GM12878 (cell line): ENCODE data around the gene LIN7B. TPM values are rescaled to one million over a fixed set of nuclear protein-coding genes. Genes with fewer than 3 reads are reported as not detected.

Experiments used
- BACH1 ChIP-seq: fragments of 450-650 bp; IDR thresholded peaks from 2 replicates; pipeline ENCODE4 v1.6.1; 2017; ENCODE audit warnings: mild to moderate bottlenecking, borderline replicate concordance
- BHLHE40 ChIP-seq, 2 experiments: fragments of 450-650 bp in 1 of 2; IDR thresholded peaks; 2 replicates each; pipeline ENCODE4 v1.6.1; 2011 to 2017; ENCODE audit warnings: low read depth in 2 of 2, borderline replicate concordance in 1 of 2, improper control_type of control experiment in 1 of 2, low read length in 1 of 2, mild to moderate bottlenecking in 1 of 2
- KLF5 ChIP-seq: fragments of 450-650 bp; IDR thresholded peaks from 2 replicates; pipeline ENCODE4 v1.6.1; 2014; ENCODE audit warnings: mild to moderate bottlenecking; ENCODE audit not compliant: partially characterized antibody
- MTA3 ChIP-seq: IDR thresholded peaks from 2 replicates; pipeline ENCODE4 v1.6.1; 2012; ENCODE audit warnings: low read length, inconsistent platforms, borderline replicate concordance
- NRF1 ChIP-seq: conservative IDR thresholded peaks from 2 replicates; pipeline ENCODE4 v1.6.1; 2011; ENCODE audit warnings: mild to moderate bottlenecking, low read depth, low read length, improper control_type of control experiment
- POLR2A ChIP-seq: IDR thresholded peaks from 2 replicates; pipeline ENCODE4 v1.6.1; 2011; ENCODE audit warnings: low read depth, mild to moderate bottlenecking, low read length
- RFX5 ChIP-seq: IDR thresholded peaks from 2 replicates; pipeline ENCODE4 v1.6.1; 2011; ENCODE audit warnings: low read depth, low read length, improper control_type of control experiment
- SMARCA5 ChIP-seq: fragments of 450-650 bp; IDR thresholded peaks from 2 replicates; pipeline ENCODE4 v1.6.1; 2017; ENCODE audit warnings: mild to moderate bottlenecking
- SP1 ChIP-seq: IDR thresholded peaks from one replicate; pipeline ENCODE4 v1.6.1; 2011; ENCODE audit warnings: low read depth, low read length
- SRF ChIP-seq, 2 experiments: IDR thresholded peaks; 2 replicates each; pipeline ENCODE4 v1.6.1; 2011; ENCODE audit warnings: low read depth in 2 of 2, low read length in 2 of 2, mild to moderate bottlenecking in 1 of 2, moderate library complexity in 1 of 2
- TCF12 ChIP-seq: IDR thresholded peaks from 2 replicates; pipeline ENCODE4 v1.6.1; 2011; ENCODE audit warnings: low read depth, mild to moderate bottlenecking, low read length
- YY1 ChIP-seq: IDR thresholded peaks from 2 replicates; pipeline ENCODE4 v1.6.1; 2011; ENCODE audit warnings: low read depth, mild to moderate bottlenecking, low read length
- ZNF217 ChIP-seq: fragments of 450-650 bp; IDR thresholded peaks from 2 replicates; pipeline ENCODE4 v1.6.1; 2017; ENCODE audit warnings: antibody characterized with exemption, mild to moderate bottlenecking
- ZZZ3 ChIP-seq: IDR thresholded peaks from 2 replicates; pipeline ENCODE4 v1.6.1; 2011; ENCODE audit warnings: low read depth; ENCODE audit not compliant: control insufficient read depth, insufficient read length
- polyA plus RNA-seq, 11 experiments: library from polyadenylated mRNA; depleted of rRNA in 4 of 11; unstranded in 6 of 11; stranded (reverse) in 5 of 11; fragments of >200 nt; fragmentation: Nextera tagmentation in 4 of 11; fragmentation: Illumina TruSeq in 1 of 11; extraction: Ambion mirVana in 4 of 11; extraction: Trizol in 1 of 11; gene quantifications; 1 replicate in 1 of 11; 2 replicates in 10 of 11; pipeline versions ENCODE4 v1.2.1 to v1.2.3, GENCODE V29; 2011 to 2016; ENCODE audit warnings: inconsistent platforms in 2 of 11, missing spikeins in 2 of 11, low read depth in 1 of 11
- total RNA-seq, 4 experiments: library from RNA; depleted of rRNA in 3 of 4; stranded (reverse); fragments of >200 nt in 3 of 4; fragmentation: Illumina TruSeq in 1 of 4; extraction: Trizol in 1 of 4; gene quantifications; 2 replicates each; pipeline versions ENCODE4 v1.2.1 to v1.2.3, GENCODE V29; 2013 to 2021
- TF ChIP-seq, protein P1 (sequence below): fragments of 450-650 bp; IDR thresholded peaks from 2 replicates; pipeline ENCODE4 v1.6.1; 2017; ENCODE audit warnings: antibody characterized with exemption, mild to moderate bottlenecking, moderate library complexity
- TF ChIP-seq, protein P2 (sequence below): IDR thresholded peaks from 2 replicates; pipeline ENCODE4 v1.6.1; 2012; ENCODE audit warnings: low read depth, low read length, improper control_type of control experiment
- TF ChIP-seq, protein P3 (sequence below): IDR thresholded peaks from 2 replicates; pipeline ENCODE4 v1.6.1; 2012; ENCODE audit warnings: low read depth, low read length, improper control_type of control experiment
- TF ChIP-seq, protein P4 (sequence below), 3 experiments: IDR thresholded peaks in 2 of 3; conservative IDR thresholded peaks in 1 of 3; 2 replicates each; pipeline ENCODE4 v1.5.1; 2011; ENCODE audit warnings: low read depth in 3 of 3, low read length in 3 of 3, mild to moderate bottlenecking in 3 of 3, control low read depth in 2 of 3, moderate library complexity in 2 of 3, inconsistent platforms in 1 of 3, mixed read lengths in 1 of 3; ENCODE audit not compliant: control insufficient read depth in 2 of 3, insufficient read depth in 1 of 3; ENCODE audit errors: extremely low read depth in 1 of 3
- TF ChIP-seq, protein P5 (sequence below): IDR thresholded peaks from 2 replicates; pipeline ENCODE4 v1.6.1; 2012; ENCODE audit warnings: low read length, inconsistent platforms

Gene LIN7B
- total and polyA plus RNA-seq, 10 of the 15 experiments (the other 5 are each of a cell fraction or from before 2014, with no cell fraction given): 0.15 to 3.5 (median 1.6) TPM; not detected in 2

DNA sequence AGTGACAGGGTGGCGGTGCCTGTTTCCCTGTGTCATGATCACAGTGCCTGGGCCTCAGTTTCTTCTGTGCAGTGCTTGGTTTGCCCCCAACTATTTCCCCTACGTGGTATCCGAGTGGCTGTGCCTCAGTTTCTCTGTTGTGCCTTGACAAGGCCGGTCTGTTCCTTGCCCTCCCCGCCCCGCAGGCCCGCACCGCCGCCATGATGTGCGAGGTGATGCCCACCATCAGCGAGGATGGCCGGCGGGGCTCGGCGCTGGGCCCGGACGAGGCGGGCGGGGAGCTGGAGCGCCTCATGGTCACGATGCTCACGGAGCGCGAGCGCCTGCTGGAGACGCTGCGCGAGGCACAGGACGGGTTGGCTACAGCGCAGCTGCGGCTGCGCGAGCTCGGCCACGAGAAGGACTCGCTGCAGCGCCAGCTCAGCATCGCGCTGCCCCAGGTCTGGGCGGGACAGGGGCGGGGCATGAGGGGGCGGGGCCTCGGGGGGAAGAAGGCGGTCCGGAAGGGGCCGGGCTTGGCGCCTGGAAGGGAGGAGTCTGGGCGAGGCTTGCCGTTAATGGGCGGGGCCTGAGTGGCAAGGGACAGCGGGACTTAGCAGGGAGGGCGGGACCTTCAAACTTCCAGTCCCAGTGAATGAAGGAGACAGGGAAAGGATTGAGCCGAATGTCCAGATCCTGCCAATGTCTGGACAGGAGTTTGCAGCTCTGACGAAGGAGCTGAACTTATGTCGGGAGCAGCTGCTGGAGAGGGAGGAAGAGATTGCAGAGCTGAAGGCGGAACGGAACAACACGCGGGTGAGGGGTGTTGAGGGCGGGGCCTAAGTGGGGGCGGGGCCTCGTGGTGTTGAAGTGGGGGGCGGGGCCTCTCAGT lies 13.7 kb downstream of the LIN7B start (continued):
- TF ChIP-seq MTA3: no peak
- TF ChIP-seq NRF1: peak; percentile 78
- no peak for TF ChIP-seq SRF (IDR thresholded peaks at IDR 0.05; ENCODE audit: low read depth in 2 of 2, low read length in 2 of 2)
- TF ChIP-seq, protein P1, sequence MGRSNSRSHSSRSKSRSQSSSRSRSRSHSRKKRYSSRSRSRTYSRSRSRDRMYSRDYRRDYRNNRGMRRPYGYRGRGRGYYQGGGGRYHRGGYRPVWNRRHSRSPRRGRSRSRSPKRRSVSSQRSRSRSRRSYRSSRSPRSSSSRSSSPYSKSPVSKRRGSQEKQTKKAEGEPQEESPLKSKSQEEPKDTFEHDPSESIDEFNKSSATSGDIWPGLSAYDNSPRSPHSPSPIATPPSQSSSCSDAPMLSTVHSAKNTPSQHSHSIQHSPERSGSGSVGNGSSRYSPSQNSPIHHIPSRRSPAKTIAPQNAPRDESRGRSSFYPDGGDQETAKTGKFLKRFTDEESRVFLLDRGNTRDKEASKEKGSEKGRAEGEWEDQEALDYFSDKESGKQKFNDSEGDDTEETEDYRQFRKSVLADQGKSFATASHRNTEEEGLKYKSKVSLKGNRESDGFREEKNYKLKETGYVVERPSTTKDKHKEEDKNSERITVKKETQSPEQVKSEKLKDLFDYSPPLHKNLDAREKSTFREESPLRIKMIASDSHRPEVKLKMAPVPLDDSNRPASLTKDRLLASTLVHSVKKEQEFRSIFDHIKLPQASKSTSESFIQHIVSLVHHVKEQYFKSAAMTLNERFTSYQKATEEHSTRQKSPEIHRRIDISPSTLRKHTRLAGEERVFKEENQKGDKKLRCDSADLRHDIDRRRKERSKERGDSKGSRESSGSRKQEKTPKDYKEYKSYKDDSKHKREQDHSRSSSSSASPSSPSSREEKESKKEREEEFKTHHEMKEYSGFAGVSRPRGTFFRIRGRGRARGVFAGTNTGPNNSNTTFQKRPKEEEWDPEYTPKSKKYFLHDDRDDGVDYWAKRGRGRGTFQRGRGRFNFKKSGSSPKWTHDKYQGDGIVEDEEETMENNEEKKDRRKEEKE: no peak
- TF ChIP-seq, protein P2, sequence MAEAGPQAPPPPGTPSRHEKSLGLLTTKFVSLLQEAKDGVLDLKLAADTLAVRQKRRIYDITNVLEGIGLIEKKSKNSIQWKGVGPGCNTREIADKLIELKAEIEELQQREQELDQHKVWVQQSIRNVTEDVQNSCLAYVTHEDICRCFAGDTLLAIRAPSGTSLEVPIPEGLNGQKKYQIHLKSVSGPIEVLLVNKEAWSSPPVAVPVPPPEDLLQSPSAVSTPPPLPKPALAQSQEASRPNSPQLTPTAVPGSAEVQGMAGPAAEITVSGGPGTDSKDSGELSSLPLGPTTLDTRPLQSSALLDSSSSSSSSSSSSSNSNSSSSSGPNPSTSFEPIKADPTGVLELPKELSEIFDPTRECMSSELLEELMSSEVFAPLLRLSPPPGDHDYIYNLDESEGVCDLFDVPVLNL: peak; percentile 89
- TF ChIP-seq, protein P3, sequence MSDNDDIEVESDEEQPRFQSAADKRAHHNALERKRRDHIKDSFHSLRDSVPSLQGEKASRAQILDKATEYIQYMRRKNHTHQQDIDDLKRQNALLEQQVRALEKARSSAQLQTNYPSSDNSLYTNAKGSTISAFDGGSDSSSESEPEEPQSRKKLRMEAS: peak; percentile 94
- no peak for TF ChIP-seq ZZZ3
- TF ChIP-seq BHLHE40 (IDR thresholded peaks at IDR 0.05; ENCODE audit: borderline replicate concordance in 1 of 2, low read depth in 2 of 2, low read length in 1 of 2): peak in 1 of 2 experiments; percentile 38; a peak in 1 of 4 replicates
- TF ChIP-seq KLF5: peak; percentile 63
- TF ChIP-seq POLR2A: peak; percentile 70
- TF ChIP-seq, protein P4, sequence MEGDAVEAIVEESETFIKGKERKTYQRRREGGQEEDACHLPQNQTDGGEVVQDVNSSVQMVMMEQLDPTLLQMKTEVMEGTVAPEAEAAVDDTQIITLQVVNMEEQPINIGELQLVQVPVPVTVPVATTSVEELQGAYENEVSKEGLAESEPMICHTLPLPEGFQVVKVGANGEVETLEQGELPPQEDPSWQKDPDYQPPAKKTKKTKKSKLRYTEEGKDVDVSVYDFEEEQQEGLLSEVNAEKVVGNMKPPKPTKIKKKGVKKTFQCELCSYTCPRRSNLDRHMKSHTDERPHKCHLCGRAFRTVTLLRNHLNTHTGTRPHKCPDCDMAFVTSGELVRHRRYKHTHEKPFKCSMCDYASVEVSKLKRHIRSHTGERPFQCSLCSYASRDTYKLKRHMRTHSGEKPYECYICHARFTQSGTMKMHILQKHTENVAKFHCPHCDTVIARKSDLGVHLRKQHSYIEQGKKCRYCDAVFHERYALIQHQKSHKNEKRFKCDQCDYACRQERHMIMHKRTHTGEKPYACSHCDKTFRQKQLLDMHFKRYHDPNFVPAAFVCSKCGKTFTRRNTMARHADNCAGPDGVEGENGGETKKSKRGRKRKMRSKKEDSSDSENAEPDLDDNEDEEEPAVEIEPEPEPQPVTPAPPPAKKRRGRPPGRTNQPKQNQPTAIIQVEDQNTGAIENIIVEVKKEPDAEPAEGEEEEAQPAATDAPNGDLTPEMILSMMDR (IDR thresholded peaks at IDR 0.05 in 2 of 3, conservative IDR thresholded peaks at IDR 0.05 in 1 of 3; ENCODE audit: control insufficient read depth in 2 of 3, extremely low read depth in 1 of 3, insufficient read depth in 1 of 3, low read depth in 3 of 3, low read length in 3 of 3): peak in 1 of 3 experiments; percentile 22; a peak in 2 of 6 replicates
- peak; percentile 39 for TF ChIP-seq SP1
- TF ChIP-seq TCF12: 0 out of 2 replicates have a peak, but pooled peaks have one; percentile 24
- TF ChIP-seq, protein P5, sequence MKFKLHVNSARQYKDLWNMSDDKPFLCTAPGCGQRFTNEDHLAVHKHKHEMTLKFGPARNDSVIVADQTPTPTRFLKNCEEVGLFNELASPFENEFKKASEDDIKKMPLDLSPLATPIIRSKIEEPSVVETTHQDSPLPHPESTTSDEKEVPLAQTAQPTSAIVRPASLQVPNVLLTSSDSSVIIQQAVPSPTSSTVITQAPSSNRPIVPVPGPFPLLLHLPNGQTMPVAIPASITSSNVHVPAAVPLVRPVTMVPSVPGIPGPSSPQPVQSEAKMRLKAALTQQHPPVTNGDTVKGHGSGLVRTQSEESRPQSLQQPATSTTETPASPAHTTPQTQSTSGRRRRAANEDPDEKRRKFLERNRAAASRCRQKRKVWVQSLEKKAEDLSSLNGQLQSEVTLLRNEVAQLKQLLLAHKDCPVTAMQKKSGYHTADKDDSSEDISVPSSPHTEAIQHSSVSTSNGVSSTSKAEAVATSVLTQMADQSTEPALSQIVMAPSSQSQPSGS: no peak
- TF ChIP-seq BACH1: 0 out of 2 replicates have a peak, but pooled peaks have one; percentile 24
- TF ChIP-seq RFX5: no peak
- TF ChIP-seq ZNF217: 0 out of 2 replicates have a peak, but pooled peaks have one; percentile 23
- no peak for TF ChIP-seq SMARCA5
- no peak for TF ChIP-seq YY1
